ENCODE data around the gene NAPEPLD.
"Not testable (repeated sequence)": the region's sequence is repeated elsewhere in the genome, so short reads cannot be mapped to it uniquely, and the experiment has no call there.

NAPEPLD gene

GRCh38 chr7:103114576-103115008 is 34.3 kb downstream of the NAPEPLD start:
- no peak for DNase-seq (ENCODE audit: low read depth in 3 of 3, low spot score in 1 of 3)

GRCh38 chr7:103113164-103113563 is 35.7 kb downstream of the NAPEPLD start:
- no peak for DNase-seq (ENCODE audit: low read depth in 3 of 3, low spot score in 1 of 3)

GRCh38 chr7:103106703-103107070 is 42.2 kb downstream of the NAPEPLD start:
- DNase-seq (ENCODE audit: low read depth in 3 of 3, low spot score in 1 of 3) = not testable (repeated sequence)

DNA sequence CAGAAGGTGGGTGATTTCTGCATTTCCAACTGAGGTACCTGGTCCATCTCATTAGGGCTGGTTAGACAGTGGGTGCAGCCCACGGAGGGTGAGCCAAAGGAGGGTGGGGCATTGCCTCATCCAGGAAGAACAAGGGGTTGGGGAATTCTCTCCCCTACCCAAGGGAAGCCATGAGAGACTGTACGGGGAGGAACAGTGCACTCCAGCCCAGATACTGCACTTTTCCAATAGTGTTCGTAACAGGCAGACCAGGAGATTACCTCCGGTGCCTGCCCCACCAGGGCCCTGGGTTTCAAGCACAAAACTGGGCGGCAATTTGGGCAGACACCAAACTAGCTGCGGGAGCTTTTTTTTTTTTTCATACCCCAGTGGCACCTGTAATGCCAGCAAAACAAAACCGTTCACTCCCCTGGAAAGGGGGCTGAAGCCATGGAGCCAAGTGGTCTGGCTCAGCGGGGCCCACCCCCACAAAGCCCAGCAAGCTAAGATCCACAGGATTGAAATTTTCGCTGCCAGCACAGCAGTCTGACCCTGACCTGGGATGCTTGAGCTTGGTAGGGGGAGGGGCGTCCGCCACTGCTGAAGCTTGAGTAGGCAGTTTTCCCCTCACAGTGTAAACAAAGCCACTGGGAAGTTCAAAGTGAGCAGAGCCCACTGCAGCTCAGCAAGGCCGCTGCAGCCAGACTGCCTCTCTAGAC is 42.7 kb downstream of the NAPEPLD start:
- no peak for DNase-seq (ENCODE audit: low read depth in 3 of 3, low spot score in 1 of 3)

DNA sequence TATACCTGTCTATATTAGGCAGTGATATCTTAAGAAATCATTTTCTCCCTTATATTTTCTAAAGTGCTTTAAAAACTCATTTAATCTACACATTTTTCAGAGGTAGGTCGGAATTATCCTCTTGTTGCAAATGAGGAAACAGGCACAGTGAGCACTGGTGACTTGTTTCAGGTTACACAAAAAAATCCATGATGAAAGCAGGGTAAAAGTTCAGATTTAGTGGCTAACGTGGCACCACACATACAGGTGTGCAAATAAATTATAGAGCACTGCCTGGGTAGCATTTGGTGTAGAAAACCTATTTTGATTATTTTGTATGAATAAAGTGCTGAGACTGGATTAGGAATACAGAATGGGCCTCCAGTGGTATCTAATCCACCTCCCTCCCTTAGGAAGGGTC is 47.4 kb downstream of the NAPEPLD start:
- DNase-seq (ENCODE audit: low read depth in 3 of 3, low spot score in 1 of 3) = no peak

- DNase-seq (ENCODE audit: low read depth in 3 of 3, low spot score in 1 of 3) = no peak
Observed at GRCh38 chr7:103100348-103100747, 48.6 kb downstream of the NAPEPLD start.

DNA sequence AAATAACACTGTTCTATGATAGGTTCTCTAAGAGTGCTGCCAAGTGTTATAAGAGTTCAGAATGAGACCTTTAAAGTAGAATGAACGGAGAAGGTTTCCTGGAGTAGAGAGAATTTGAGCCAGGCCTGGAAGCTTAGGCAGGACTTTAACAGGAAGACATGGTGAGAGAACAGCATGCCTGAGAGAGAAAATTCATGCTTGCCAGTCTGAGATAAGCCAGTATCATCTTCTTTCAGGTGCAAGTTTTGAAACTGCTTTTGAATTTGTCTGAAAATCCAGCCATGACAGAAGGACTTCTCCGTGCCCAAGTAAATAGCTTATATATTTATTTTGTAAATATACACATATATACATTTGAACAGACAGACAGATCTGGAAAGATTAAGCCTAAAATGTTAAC is 51.9 kb downstream of the NAPEPLD start:
- DNase-seq (ENCODE audit: low read depth in 3 of 3, low spot score in 1 of 3) = no peak

GRCh38 chr7:103095558-103095957 is 53.3 kb downstream of the NAPEPLD start:
- not testable (repeated sequence) for DNase-seq (ENCODE audit: low read depth in 3 of 3, low spot score in 1 of 3)

GRCh38 chr7:103094102-103094501 is 54.8 kb downstream of the NAPEPLD start:
- no peak for DNase-seq (ENCODE audit: low read depth in 3 of 3, low spot score in 1 of 3)

GRCh38 chr7:103093429-103093828 is 55.5 kb downstream of the NAPEPLD start:
- no peak for DNase-seq (ENCODE audit: low read depth in 3 of 3, low spot score in 1 of 3)

- not testable (repeated sequence) for DNase-seq (ENCODE audit: low read depth in 3 of 3, low spot score in 1 of 3)
Observed at GRCh38 chr7:103092321-103092720, 56.6 kb downstream of the NAPEPLD start.

DNA sequence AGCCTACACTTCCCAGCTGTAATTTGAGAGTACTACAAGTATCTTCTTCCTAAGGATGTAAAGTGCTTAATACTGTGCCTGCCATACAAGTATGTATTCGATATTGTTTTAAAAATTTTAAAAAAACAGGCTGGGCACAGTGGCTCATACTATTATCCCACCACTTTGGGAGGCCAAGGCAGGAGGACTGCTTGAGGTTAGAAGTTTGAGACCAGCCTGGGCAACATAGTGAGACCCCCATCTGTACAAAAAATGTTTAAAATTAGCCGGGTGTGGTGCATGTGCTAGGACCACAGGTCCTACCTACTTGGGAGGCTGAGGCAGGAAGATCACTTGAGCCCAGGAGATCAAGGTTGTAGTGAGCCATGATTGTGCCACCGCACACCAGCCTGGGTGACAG is 65.7 kb downstream of the NAPEPLD start:
- DNase-seq (ENCODE audit: low read depth in 3 of 3, low spot score in 1 of 3) = no peak

GRCh38 chr7:103082497-103082896 is 66.4 kb downstream of the NAPEPLD start:
- no peak for DNase-seq (ENCODE audit: low read depth in 3 of 3, low spot score in 1 of 3)

DNA sequence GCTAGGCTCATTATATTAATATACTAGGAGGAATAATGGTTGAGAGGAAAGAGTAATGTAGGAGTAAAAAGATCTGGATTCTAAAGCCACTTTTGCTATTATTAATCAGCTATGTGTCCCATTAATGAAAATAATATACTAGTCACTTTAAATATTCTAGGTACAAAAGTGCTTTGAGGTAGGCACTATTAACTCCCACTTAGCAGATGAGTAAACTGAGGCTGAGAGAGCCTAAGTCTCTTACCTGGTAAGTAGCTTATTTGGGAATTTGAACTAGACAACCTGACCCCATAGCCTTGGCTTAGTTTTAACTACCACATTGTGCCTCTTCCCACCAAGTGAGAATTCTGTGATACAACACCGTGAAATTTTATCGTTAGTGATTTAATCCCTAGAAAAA is 68.0 kb downstream of the NAPEPLD start:
- DNase-seq (ENCODE audit: low read depth in 3 of 3, low spot score in 1 of 3) = no peak

DNA sequence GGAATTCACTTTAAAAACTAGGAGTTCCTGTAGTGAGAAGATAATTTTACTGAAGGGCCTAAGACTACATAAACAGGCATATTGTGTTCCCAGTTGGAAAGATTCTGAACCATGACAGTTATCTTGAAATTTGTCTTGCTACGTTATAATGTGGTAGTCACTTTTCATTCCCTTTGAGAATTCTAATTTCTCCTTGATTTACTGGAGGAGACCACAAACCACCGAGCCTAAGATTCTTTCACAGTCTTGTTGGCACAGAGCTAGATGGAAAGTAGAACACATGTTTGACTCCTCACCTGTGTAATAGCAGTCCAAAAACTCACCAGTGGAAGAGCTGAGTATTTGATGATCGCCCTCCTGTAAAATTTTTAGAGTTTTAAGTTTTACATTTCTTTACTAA is 69.1 kb downstream of the NAPEPLD start:
- DNase-seq (ENCODE audit: low read depth in 3 of 3, low spot score in 1 of 3) = no peak

DNA sequence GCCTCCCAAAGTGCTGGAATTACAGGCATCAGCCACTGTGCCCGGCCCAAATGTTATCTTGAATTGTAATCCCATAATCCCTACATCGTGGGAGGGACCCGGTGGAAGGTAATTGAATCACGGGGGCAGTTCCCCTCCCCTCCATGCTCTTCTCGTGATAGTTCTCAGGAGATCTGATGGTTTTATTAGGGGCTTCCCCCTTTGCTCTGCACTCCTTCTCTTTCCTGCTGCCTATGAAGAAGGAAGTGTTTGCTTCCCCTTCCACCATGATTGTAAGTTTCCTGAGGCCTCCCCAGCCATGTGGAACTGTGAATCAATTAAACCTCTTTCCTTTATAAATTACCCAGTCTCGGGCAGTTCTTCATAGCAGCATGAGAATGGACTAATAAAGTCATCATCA is 70.7 kb downstream of the NAPEPLD start:
- not testable (repeated sequence) for DNase-seq (ENCODE audit: low read depth in 3 of 3, low spot score in 1 of 3)

DNA sequence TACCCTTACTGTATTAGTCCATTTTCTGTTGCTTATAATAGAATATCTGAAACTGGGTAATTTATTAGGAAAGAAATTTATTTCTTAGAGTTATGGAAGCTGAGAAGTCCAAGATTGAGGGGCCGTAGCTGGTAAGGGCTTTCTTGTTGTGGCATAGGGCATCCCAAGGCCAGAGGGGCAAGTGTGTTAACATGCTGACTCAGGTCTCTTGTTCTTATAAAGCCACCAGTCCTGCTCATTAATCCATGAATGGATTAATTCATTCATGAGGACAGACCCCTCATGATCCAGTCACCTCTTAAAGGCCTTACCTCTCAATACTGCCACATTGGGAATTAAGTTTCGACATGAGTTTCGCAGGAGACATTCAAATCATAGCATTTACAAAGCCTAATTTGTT is 71.6 kb downstream of the NAPEPLD start:
- no peak for DNase-seq (ENCODE audit: low read depth in 3 of 3, low spot score in 1 of 3)

- no peak for DNase-seq (ENCODE audit: low read depth in 3 of 3, low spot score in 1 of 3)
Observed at GRCh38 chr7:103076764-103077163, 72.1 kb downstream of the NAPEPLD start.

- peak; percentile 22 to 73 (median 37) for DNase-seq (ENCODE audit: low read depth in 3 of 3, low spot score in 1 of 3)
Observed at GRCh38 chr7:103075337-103075918, 73.5 kb downstream of the NAPEPLD start.

DNA sequence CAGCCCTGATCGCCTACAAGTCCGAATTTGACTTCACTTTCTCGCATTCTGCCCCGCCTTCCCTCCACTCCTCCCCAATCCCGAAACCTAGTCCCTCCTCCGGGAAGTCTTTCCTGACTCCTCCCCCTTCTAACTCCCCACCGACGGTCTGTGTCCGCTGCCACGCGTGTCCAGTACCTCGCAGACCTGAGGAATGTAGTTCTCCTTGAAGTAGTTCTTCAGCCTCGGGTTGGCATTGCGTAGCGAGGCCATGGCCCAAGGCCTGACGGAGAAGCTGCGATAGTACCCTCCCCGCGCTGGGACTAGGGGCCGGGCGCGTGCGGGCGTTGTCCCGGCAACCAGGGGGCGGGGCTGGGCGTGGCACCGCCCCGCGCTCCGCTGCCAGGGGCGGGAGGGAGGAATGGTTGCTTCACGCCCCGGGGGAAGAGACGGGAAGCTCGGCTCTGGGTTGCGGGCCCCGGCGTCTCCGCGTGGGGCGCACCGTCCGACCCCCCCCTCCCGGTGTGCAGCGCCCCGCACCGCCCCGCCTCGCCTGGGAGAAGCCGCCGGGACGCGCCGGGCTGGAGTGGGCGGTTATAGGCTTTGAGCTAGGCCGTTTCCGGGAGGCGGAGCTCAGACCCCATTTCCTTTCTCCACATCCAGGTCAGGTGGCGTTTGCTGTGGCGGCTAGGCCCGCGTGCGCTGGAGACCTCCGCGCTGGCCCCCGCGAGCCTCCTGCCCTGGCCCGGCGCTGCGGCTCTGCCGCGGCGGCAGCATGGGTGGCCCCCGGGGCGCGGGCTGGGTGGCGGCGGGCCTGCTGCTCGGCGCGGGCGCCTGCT is 74.2 kb downstream of the NAPEPLD start, which contains the start of the genes ARMC10 and FBXL13:
TSS of gene ARMC10 (plus strand) at position 622 of the 818 bp plus-strand sequence. CDS start at position 755, 133 bp downstream.
TSS of gene FBXL13 (minus strand) at position 278 of the 818 bp plus-strand sequence.
- DNase-seq (ENCODE audit: low read depth in 3 of 3, low spot score in 1 of 3) = peak; percentile 69 to 87 (median 81)

DNA sequence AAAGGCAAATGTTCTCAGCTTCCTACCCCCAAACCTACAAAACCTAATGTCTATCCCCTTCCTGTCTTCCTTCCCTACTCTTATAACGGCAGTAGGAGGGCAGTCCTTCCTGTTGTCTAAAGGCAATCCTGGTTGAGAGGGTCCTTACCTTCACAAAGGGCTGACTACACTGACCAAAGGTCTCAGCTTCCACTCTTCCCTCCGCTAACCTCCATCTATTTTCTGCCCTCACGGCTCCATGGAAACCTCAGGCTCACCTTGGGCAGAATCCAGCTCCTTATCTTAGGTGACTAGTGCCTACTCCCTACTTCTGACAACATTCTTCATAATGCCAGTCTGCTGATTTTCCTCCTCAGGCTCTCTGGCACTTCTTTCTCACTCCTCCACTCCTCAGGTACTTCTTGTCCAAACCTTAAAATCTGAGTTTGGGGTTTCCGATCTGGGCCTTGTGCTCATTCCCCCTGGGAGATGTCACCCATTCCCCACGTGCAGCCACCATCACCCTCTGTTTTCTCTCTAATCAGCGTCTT is 74.8 kb downstream of the NAPEPLD start:
- no peak for DNase-seq (ENCODE audit: low read depth in 3 of 3, low spot score in 1 of 3)

DNA sequence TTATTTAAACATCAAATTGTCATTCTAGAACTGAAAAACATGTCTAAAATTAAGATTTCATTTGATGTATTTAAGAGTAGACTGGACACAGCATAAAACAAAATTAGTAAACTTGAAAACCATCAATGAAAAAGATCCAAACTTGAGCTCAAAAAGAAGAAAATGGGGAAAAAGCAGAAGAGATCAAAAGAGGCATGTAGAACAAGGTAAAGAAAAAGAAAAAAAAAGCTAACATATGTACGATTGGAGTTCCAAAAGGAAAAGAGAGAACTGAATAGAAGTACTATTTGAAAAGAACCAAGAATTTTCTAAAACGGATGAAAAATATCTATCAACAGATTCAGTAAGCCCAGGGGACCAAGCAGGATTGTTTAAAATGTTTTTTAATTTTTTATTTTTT is 77.9 kb downstream of the NAPEPLD start:
- DNase-seq (ENCODE audit: low read depth in 3 of 3, low spot score in 1 of 3) = no peak

All from stimulated activated CD4-positive, alpha-beta T cell treated with anti-CD3 and anti-CD28 coated beads, TNF-alpha, amount 100 ng/mL, for 1 hour (primary cell).